Activated CD8-positive, alpha-beta memory T cell treated with anti-CD3 and anti-CD28 coated beads for 36 hours (primary cell): ENCODE measurements around the gene NUBP1. TPM values are rescaled to one million over a fixed set of nuclear protein-coding genes. Genes with fewer than 3 reads are reported as not detected.
"Not testable (repeated sequence)": the region's sequence is repeated elsewhere in the genome, so short reads cannot be mapped to it uniquely, and the experiment has no call there.

Experiments
- CTCF ChIA-PET: fragments of 350-600 bp; sonication (Branson Sonifier 250); formaldehyde crosslinking; loops from one replicate; lab custom pipeline; 2021; ENCODE audit warnings: antibody characterized with exemption; lab: Charles Lee
- POLR2A ChIA-PET: fragments of 350-600 bp; sonication (Branson Sonifier 250); formaldehyde crosslinking; loops from one replicate; lab custom pipeline; 2021; ENCODE audit warnings: antibody characterized with exemption; lab: Charles Lee
- total RNA-seq, 2 experiments: library from RNA; stranded (reverse); gene quantifications; one replicate each; pipeline ENCODE4 v1.2.3, GENCODE V29; 2021

NUBP1 gene
- total RNA-seq, 2 experiments from 2014 or later, result 32.5 to 37.0 TPM

DNA sequence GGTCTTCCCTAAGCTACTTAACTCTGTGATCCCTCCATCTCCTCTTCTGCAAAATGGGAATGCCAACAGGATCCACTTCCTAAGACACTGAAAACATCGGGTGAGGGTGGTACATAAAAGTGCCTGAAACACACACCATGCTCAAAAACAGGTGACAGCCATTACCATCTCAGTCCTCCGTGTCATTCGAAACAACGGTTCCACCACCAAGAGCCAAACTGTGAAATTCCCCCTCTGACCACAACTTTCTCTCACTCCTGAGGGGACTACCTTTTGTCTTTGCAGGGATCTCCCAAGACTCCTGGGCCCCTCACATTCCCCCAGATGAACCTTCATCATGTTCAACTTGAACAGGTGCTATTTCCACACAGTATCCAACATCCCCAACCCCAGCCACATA, 37.0 kb downstream of the NUBP1 start:
- ChIA-PET CTCF (interaction anchor here (0.6 kb wide), 1 partner anchor 1041 kb away, joined by 3 read pairs; no protein-coding TSS in a partner anchor), POLR2A (no interaction called here)

- ChIA-PET CTCF (interaction anchor here (1.6 kb wide), 1 partner anchor 69 kb away, joined by 3 read pairs; no protein-coding TSS in a partner anchor), POLR2A (no interaction called here)
Observed at GRCh38 chr16:10782628-10783027, 39.0 kb downstream of the NUBP1 start.

DNA sequence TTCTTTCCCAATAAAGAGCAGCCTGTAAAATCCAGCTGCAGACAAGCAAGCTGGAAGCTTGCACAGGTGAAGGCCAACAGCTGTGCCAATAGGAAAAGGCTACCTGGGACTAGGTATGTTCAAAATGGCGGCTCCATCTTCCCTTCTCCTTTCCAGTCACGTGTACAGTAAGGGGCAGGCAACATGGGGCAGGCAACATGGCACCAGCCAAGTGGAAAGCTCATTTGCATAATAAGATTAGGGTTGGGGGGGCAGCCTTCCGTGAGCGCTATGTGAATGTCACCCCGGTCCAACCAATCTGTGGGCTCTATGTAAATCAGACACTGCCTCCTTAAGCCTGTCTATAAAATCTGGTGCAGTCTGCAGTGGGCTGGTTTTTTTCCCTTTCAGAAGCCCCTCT, 43.7 kb downstream of the NUBP1 start:
- CTCF ChIA-PET, result no interaction called here
- POLR2A ChIA-PET, result no interaction called here

GRCh38 chr16:10788630-10789029, 45.0 kb downstream of the NUBP1 start:
- POLR2A ChIA-PET, CTCF ChIA-PET: not testable (repeated sequence)

- ChIA-PET CTCF (no interaction called here), POLR2A (no interaction called here)
Observed at GRCh38 chr16:10791048-10791447, 47.4 kb downstream of the NUBP1 start.

DNA sequence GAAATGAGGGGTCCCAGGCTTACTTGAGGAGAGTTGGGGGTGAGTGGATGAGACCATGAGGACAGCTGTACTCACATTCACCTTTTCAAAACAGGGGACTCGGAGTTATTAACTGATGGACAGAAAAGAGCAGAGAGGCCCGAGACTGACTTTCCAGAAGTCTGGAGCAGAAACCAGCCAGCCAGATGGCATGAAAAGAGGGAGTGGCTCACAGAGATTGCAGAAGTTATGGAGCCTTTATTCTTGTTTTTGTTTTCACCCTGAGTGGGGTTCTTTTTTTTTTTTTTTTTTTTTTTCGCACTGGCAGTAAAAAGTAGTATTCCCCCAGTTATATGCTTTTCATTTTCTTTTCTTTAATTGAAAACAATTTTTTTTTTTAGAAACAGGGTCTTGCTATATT, 56.1 kb downstream of the NUBP1 start:
- ChIA-PET POLR2A (no interaction called here), CTCF (no interaction called here)

- POLR2A ChIA-PET, result no interaction called here
- CTCF ChIA-PET, result no interaction called here
Observed at GRCh38 chr16:10805334-10805733, 61.7 kb downstream of the NUBP1 start.

DNA sequence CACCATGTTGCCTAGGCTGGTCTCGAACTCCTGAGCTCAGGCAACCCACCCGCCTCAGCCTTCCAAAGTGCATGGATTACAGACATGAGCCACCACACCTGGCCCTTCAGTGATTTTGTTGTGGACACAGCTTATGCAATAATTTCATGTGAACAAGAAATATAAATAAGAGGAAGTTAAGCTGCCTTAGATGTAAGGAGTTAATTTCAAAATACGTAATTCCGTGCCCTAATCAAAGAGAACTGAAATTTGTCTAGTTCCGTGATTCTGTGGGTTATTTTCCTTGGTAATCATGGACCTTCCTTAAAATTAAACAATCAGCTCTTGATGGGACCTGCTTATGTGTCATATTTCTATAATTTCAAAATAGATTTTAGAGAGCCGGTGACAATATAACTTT, 63.1 kb downstream of the NUBP1 start:
- CTCF ChIA-PET, result no interaction called here
- POLR2A ChIA-PET, result no interaction called here

DNA sequence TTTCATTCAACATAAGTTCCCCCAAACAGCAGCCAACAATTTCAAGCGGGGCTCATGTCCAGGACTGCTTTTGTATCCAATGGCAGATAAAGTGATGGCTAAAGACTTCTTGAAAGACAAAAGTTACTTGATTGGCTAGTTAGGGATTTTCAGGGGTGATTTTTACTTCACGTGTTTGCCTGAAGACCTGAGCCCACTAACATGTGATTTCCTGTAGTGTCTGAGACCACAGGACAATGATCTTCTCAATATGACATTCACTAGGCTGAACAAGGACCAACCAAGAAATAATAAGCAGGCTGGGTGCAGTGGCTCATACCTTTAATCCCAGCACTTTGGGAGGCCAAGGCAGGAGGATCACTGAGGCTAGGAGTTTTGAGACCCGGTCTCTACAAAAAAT, 64.6 kb downstream of the NUBP1 start:
- ChIA-PET POLR2A (no interaction called here), CTCF (no interaction called here)

GRCh38 chr16:10808850-10809249, 65.2 kb downstream of the NUBP1 start:
- ChIA-PET CTCF (no interaction called here), POLR2A (no interaction called here)

DNA sequence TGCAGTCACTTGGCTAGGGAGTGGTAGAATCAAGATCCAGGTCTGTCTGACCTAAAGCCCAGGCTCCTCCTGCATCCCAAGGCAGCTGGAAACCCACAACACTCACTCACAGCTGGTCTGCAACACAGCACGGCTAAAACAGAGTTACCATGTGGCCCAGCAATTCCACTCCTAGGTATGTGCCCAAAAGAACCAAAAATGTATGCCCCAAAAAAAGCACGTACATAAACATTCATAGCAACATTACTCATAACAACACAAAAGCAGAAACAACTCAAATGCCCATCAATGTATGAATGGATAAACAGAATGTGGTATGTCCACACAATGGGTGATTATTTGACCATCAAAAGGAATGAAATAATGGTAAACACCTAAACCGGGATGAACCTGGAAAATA, 66.1 kb downstream of the NUBP1 start:
- POLR2A ChIA-PET, result no interaction called here

DNA sequence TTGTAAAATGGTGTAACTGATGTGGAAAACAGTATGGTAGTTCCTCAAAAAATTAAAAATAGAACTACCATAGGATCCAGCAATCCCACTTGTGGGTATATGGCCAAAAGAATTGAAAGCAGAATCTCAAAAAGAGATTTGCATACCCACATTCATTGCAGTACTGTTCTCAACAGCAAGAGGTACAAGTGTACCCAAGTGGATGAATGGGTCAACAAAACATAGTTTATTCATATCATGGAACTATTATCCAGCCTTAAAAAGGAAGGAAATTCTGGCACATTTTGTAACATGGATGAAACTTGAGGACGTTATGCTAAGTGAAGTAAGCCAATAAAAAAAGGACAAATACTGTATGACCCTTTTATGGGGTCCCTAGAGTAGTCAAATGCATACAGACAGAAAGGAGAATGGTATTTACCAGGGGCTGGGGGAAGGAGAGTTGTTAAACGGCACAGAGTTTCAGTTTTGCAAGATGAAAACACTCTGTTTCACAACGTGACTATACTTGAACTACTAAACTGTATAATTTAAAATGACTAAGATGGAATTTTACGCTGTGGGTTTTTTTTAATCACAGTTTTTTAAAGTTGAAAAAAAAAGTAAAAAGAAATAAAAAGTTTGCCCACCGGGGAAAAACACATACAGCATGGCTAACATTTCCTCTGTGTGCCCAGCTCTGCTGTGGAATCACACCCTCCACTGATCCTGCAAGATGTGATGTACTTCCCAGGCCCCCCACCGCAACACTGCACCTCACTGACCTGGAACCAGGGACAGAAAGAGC, 68.9 kb downstream of the NUBP1 start:
- POLR2A ChIA-PET, result no interaction called here
- CTCF ChIA-PET, result no interaction called here

More for the DNA sequence above, 66.1 kb downstream of the NUBP1 start:
- CTCF ChIA-PET, result no interaction called here

- CTCF ChIA-PET, result no interaction called here
- POLR2A ChIA-PET, result no interaction called here
Observed at GRCh38 chr16:10813099-10813455, 69.4 kb downstream of the NUBP1 start.

DNA sequence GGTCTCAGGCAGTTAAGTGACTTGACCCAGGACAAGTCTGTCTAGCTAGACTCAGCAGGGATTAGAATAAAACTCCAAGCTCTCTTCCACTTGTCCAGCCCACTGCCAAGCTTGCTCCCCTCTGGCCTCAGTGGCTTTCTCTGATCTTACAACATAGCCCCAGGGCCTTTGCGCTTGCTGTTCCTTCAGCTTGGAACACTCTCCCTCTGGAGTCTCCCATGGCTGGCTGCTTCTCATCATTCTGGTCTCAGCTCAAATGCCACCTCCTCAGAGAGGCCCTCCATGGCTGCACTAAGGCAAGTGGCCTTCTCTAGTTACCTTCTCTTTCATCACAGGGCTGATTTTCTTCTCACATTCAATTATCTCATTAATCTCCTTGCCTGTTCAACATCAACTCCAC, 73.9 kb downstream of the NUBP1 start:
- POLR2A ChIA-PET, result no interaction called here

GRCh38 chr16:10817963-10818941, 74.6 kb downstream of the NUBP1 start, which contains the start of gene TVP23A:
TVP23A (minus strand) TSS chr16:10818794; CDS start chr16:10818493, 301 bp downstream.
- CTCF ChIA-PET, result no interaction called here
- POLR2A ChIA-PET, result no interaction called here

More for the DNA sequence above, 73.9 kb downstream of the NUBP1 start:
- CTCF ChIA-PET, result interaction anchor here (0.6 kb wide), 1 partner anchor 1220 kb away, joined by 3 read pairs; no protein-coding TSS in a partner anchor

Other genes with a start within 250 kb of the NUBP1 start
- gene EMP2, start 163.2 kb upstream of the NUBP1 start, total RNA-seq, result not detected
- gene TEKT5, start 48.9 kb upstream of the NUBP1 start, total RNA-seq, result not detected
- gene TVP23A, start 75.0 kb downstream of the NUBP1 start, total RNA-seq, result not detected
- gene CIITA, start 133.4 kb downstream of the NUBP1 start, total RNA-seq, result 1 to 10 TPM; 9.0 to 9.3 TPM
- gene DEXI, start 198.6 kb downstream of the NUBP1 start, total RNA-seq, result 10 to 100 TPM; 32.4 to 35.5 TPM
- 10 to 100 TPM; 32.6 to 34.9 TPM for gene CLEC16A, start 200.7 kb downstream of the NUBP1 start, total RNA-seq